ENCODE results near the gene MTERF2.

Gene MTERF2

GRCh38 chr12:106941481-106942156, 45.3 kb downstream of the MTERF2 start:
- no peak for DNase-seq (ENCODE audit: low read depth)
- H3K4me3 ChIP-seq (ENCODE audit: low read length): no peak overlapping the region
- no peak for TF ChIP-seq CTCF (conservative IDR thresholded peaks at IDR 0.05; ENCODE audit: low read length)

GRCh38 chr12:106934277-106934676, 52.7 kb downstream of the MTERF2 start:
- no peak for DNase-seq (ENCODE audit: low read depth)
- TF ChIP-seq CTCF (conservative IDR thresholded peaks at IDR 0.05; ENCODE audit: low read length): no peak
- no peak overlapping the region for H3K4me3 ChIP-seq (ENCODE audit: low read length)

All from AG10803 (cell line).